ENCODE results near the gene RNF224.
"Not testable (repeated sequence)": the region's sequence is repeated elsewhere in the genome, so short reads cannot be mapped to it uniquely, and the experiment has no call there.

Gene RNF224

DNA sequence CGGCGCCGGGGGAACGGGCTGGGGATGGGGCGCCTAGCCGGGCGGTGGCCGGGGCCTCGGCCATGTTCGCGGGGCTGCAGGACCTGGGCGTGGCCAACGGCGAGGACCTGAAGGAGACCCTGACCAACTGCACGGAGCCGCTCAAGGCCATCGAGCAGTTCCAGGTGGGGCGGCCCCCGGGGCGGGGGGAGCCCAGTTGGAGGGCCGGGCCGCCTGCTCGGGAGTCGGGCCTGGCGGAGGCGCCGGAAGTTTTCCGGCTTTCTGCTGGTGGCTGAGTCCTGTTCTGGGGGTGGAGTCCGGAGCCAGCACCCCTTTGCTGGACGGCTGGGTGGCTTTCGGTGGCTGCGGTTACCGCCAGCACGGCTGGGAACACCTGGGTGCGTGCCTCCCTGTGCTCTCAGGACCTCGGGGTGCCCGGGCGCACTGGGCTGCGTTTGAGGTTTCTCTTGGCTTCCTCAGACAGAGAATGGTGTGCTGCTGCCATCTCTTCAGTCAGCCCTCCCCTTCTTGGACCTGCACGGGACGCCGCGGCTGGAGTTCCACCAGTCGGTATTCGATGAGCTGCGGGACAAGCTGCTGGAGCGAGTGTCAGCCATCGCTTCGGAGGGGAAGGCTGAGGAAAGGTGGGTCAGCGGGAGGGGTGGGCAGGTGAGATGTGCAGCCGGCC lies 28.3 kb downstream of the RNF224 start:
- H3K4me3 ChIP-seq (ENCODE audit: control insufficient read depth, low read depth, low read length), result peak overlapping the region; percentile 87
- DNase-seq (ENCODE audit: low read depth), result peak; percentile 16
- no peak for TF ChIP-seq CTCF (conservative IDR thresholded peaks at IDR 0.05; ENCODE audit: control insufficient read depth, insufficient read depth, low read depth, low read length)

DNA sequence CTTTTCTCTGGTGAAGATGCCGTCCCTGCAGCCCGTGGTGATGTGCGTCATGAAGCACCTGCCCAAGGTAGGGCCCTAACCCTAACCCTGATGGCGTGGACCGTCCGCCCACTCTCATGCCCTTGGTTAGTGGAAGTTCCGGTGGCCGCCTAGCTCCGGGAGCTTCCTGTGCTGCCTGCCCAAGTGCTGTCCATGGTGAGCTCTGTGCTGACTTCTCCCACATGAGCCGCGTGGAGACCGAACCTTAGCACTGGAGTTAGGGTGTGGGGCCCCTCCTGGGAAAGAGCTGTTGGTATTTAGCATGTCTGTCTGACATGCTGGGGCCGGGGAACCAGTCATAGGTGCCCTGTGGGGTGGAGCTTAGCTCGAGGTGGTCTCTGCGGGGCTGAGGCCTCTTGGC lies 29.1 kb downstream of the RNF224 start:
- no peak for DNase-seq (ENCODE audit: low read depth)
- TF ChIP-seq CTCF (conservative IDR thresholded peaks at IDR 0.05; ENCODE audit: control insufficient read depth, insufficient read depth, low read depth, low read length), result no peak
- peak overlapping the region; percentile 87 for H3K4me3 ChIP-seq (ENCODE audit: control insufficient read depth, low read depth, low read length)

GRCh38 chr9:137256856-137257255 lies 29.6 kb downstream of the RNF224 start:
- peak overlapping the region; percentile 87 for H3K4me3 ChIP-seq (ENCODE audit: control insufficient read depth, low read depth, low read length)
- DNase-seq (ENCODE audit: low read depth), result no peak
- no peak for TF ChIP-seq CTCF (conservative IDR thresholded peaks at IDR 0.05; ENCODE audit: control insufficient read depth, insufficient read depth, low read depth, low read length)

DNA sequence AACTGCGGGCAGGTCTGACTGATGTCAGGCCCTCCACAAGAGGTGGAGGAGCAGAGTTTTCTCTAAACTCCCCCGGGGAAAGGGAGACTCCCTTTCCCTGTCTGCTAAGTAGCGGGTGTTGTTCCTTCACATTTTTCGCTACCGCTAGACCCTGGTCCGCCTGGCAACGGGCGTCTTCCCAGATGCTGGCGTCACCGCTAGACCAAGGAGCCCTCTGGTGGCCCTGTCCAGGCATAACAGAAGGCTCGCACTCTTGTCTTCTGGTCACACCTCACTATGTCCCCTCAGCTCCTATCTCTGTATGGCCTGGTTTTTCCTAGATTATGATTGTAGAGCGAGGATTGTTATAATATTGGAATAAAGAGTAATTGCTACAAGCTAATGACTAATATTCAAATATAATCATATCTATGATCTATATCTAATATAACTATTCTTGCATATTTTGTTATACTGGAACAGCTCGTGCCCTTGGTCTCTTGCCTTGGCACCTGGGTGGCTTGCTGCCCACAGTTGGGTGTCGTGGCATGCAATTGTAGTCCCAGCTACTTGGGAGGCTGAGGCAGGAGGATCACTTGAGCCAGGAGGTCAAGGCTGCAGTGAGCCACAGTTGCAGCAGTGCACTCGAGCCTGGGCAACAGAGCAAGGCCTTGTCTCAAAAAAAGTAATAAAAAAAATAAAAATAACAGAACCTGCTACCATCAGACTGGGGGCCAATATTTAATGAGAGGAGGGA lies 35.0 kb downstream of the RNF224 start:
- not testable (repeated sequence) for H3K4me3 ChIP-seq (ENCODE audit: control insufficient read depth, low read depth, low read length)
- peak; percentile 49 for DNase-seq (ENCODE audit: low read depth)
- TF ChIP-seq CTCF (conservative IDR thresholded peaks at IDR 0.05; ENCODE audit: control insufficient read depth, insufficient read depth, low read depth, low read length), result peak; percentile 25

DNA sequence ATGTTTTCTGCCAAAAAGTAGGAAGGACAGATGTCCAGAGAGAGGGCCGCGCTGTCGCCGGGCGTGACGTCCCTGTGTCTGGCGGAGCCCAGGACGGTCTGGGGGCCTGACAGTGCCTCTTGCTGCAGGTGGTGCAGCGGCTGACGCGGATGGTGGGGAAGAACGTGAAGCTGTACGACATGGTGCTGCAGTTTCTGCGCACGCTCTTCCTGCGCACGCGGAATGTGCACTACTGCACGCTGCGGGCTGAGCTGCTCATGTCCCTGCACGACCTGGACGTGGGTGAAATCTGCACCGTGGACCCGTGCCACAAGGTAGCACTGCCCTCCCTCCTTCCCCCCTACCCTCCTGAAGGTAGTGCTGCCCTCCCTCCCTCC lies 35.6 kb downstream of the RNF224 start:
- no peak overlapping the region for H3K4me3 ChIP-seq (ENCODE audit: control insufficient read depth, low read depth, low read length)
- no peak for DNase-seq (ENCODE audit: low read depth)
- no peak for TF ChIP-seq CTCF (conservative IDR thresholded peaks at IDR 0.05; ENCODE audit: control insufficient read depth, insufficient read depth, low read depth, low read length)

- no peak for TF ChIP-seq CTCF (conservative IDR thresholded peaks at IDR 0.05; ENCODE audit: control insufficient read depth, insufficient read depth, low read depth, low read length)
- no peak for DNase-seq (ENCODE audit: low read depth)
- H3K4me3 ChIP-seq (ENCODE audit: control insufficient read depth, low read depth, low read length), result no peak overlapping the region
Observed at GRCh38 chr9:137263506-137263905, 36.2 kb downstream of the RNF224 start.

All from fibroblast of mammary gland (primary cell).